GM13976 (cell line): ENCODE results near the gene THYN1.

Source experiments
- DNase-seq: peaks from one replicate; pipeline ENCODE4 v3.0.0; 2012; ENCODE audit warnings: low spot score
- CTCF ChIP-seq: IDR thresholded peaks from 2 replicates; pipeline ENCODE4 v1.5.1; 2012; ENCODE audit warnings: borderline replicate concordance, mild to moderate bottlenecking; ENCODE audit not compliant: insufficient read depth; ENCODE audit errors: extremely low read depth, missing control alignments, control extremely low read depth
- in situ Hi-C: fragments of 300-500 bp; cut with MboI; formaldehyde crosslinking; loops from one replicate; pipeline ENCODE4 v1.12.0; 2022; ENCODE audit warnings: low sequenced_read_pairs, mixed read lengths, inconsistent platforms; ENCODE audit not compliant: unreplicated experiment

Gene THYN1

DNA sequence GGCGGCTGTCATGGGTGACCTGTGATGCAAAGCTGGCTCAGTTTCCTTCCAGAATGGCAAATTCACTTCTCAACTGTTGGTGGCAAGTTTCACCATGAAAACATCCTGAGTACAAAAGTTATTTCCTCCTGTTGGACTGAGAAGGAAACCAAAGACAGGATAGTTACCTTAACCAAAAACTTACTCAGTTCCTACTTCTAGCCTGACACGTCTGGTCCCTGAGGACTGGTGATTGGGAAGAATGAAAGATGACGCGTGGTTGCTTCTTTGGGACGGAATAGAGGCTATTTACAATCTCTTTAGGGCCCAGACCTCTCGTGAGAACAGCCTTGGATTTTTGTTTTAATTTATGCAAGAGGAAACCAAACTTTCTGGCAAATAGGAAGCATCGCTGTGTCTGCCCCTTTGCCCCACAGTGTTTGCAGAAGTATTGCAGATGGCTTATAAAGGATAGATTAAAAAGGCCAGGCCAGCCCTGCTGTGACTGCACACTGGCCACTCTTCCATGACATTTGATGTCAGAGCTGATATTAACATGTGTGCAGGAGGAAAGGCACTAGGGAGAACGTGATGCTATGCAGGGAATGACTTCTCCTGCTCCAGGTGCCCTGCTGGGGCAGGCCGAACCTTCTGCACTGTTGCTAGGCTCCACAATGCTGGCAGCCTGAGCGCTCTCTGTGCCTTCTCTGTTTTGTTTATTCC is 21.0 kb downstream of the THYN1 start:
- in situ Hi-C loops = no loop called here
- no peak for DNase-seq
- no peak for TF ChIP-seq CTCF

- DNase-seq = no peak
- in situ Hi-C loops = no loop called here
- no peak for TF ChIP-seq CTCF
These were observed 22.8 kb downstream of the THYN1 start for GRCh38 chr11:134230339-134230738.

DNA sequence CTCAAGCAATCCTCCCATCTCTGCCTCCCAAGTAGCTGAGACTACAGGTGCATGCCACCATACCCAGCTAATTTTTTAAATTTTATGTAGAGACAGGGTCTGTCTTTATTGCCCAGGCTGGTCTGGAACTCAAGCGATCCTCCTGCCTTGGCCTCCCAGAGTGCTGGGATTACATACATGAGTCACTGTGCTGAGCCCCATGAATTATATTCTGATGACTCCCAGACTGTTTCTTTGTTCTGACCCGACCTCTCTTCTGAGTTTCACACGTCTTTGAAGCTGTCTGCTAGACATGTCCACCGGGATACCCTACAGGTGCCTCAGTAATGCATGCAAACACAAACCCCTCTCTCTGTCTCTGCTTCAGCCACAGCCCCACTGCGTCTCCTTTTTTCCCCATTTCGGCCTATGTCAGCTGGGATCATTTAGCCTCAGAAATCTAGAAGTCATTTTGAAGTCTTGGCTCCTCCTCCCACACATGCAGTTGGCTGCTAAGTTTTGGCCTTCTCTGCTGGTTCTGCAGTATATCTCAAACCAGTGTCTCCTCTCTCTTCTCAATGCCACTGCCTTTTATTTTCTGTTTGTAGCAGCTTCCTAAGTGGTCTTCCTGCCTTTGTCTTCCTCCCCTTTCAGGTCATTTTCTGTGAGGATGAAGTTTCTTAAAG is 23.9 kb downstream of the THYN1 start:
- in situ Hi-C loops = no loop called here
- no peak for DNase-seq
- no peak for TF ChIP-seq CTCF

- DNase-seq = peak; percentile 72
- TF ChIP-seq CTCF = no peak
- in situ Hi-C loops = no loop called here
These were observed 24.5 kb downstream of the THYN1 start for GRCh38 chr11:134228625-134229024.

- no peak for TF ChIP-seq CTCF
- in situ Hi-C loops = no loop called here
- DNase-seq = no peak
These were observed 26.3 kb downstream of the THYN1 start for GRCh38 chr11:134226806-134227325.

DNA sequence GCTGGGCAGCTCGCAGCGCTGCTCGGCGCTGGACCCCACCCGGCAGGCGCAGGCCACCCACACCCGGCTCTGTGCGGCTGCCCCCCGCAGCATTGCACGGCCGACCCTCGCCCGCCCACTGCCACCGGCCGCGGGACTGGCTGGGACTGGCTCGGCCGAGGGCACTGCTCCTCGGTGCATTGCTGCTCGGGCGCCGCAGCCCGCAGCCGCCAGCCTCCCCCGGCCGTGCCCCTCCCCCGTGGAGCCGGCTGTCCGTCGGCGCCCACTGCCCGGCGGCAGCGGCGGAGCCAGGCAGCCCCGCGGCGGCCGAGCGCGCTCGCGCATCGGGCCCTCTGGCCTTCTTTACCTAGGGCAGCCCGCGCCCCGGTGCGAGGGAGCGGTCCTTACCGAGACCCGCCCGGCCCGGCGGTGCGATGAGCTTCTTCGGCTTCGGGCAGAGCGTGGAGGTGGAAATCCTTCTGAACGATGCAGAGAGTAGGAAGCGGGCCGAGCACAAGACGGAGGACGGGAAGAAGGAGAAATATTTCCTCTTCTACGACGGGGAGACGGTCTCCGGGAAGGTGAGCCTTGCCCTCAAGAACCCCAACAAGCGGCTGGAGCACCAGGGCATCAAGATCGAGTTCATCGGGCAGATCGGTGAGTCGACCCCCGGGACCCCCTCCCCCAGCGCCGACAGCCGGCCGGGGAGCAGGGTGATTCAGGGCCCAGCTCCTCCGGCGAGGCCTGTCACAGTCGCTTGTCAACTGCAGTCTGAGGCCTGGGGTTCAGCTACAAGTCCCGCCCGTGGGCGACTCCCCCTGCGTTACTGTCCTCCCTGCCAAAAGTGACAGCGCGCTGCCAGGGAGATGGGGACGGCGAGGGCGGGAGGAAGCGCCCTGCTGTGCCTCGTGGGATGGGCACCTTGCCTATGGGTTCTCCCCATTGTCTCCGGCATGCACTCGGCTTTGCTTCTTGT is 28.2 kb downstream of the THYN1 start:
- DNase-seq = peak; percentile 49
- in situ Hi-C loops = no loop called here
- no peak for TF ChIP-seq CTCF
